ENCODE results near the gene SETBP1.
A peak's percentile ranks its signal among the peaks of the same experiment; 100 is the strongest.

SETBP1 gene

GRCh38 chr18:44733069-44733753 is 52.5 kb downstream of the SETBP1 start:
- H3K79me1 ChIP-seq (replicated peaks; ENCODE audit: low read length, poor library complexity, severe bottlenecking): peaks cover 27% of the 10 kb centered on the region
- no peak overlapping the region for H2BK120ac ChIP-seq (ENCODE audit: low read depth, low read length)
- peak; percentile 87 for DNase-seq
- peak overlapping the region in 1 of 2 experiments; percentile 9 for H3K18ac ChIP-seq (ENCODE audit: low read depth in 1 of 2, low read length in 2 of 2)
- peak overlapping the region; percentile 47 for H4K8ac ChIP-seq (ENCODE audit: low read length)
- peak overlapping the region; percentile 86 for H2AK5ac ChIP-seq (ENCODE audit: low read length, severe bottlenecking)
- no peak overlapping the region for H2BK15ac ChIP-seq (ENCODE audit: low read depth, poor library complexity, severe bottlenecking)
- H3K9me3 ChIP-seq (ENCODE audit: control insufficient read depth, low read length): no peaks in the 10 kb centered on the region
- peak overlapping the region; percentile 92 for H3K27ac ChIP-seq (ENCODE audit: low read length, poor library complexity, severe bottlenecking)
- H3K4ac ChIP-seq (ENCODE audit: low read depth in 1 of 2, low read length in 2 of 2): peak overlapping the region; percentile 18 to 30
- no peak overlapping the region for H3K14ac ChIP-seq (ENCODE audit: low read length in 2 of 2)
- peak overlapping the region; percentile 52 for H3K4me2 ChIP-seq (ENCODE audit: low read length, poor library complexity, severe bottlenecking)
- no peaks in the 10 kb centered on the region for H3K27me3 ChIP-seq (ENCODE audit: control insufficient read depth in 1 of 2, insufficient read depth in 1 of 2, low read length in 2 of 2)
- H3K9ac ChIP-seq (ENCODE audit: low read length): peak overlapping the region; percentile 80
- WGBS: 38% methylated on average over 8 of the region's 8 CpGs
- no peak overlapping the region for H3K4me3 ChIP-seq (ENCODE audit: insufficient read depth in 1 of 2, low read depth in 1 of 2, low read length in 2 of 2)
- peaks cover 14% of the 10 kb centered on the region for H3K4me1 ChIP-seq (ENCODE audit: control insufficient read depth, insufficient read depth, low read depth, low read length)
- H3K36me3 ChIP-seq (ENCODE audit: control insufficient read depth in 1 of 2, insufficient read depth in 2 of 2, low read depth in 1 of 2, low read length in 2 of 2): no peaks in the 10 kb centered on the region
- H2AFZ ChIP-seq (ENCODE audit: low read depth, low read length): no peak overlapping the region
- H4K91ac ChIP-seq (ENCODE audit: low read length): no peak overlapping the region
- H2BK5ac ChIP-seq (ENCODE audit: low read depth, low read length, poor library complexity, severe bottlenecking): peak overlapping the region; percentile 87
- H3K23ac ChIP-seq (ENCODE audit: low read length in 2 of 2): no peak overlapping the region
- peak overlapping the region; percentile 32 to 88 for H2BK12ac ChIP-seq (ENCODE audit: low read length in 2 of 2)

- no peaks in the 10 kb centered on the region for H3K36me3 ChIP-seq (ENCODE audit: control insufficient read depth in 1 of 2, insufficient read depth in 2 of 2, low read depth in 1 of 2, low read length in 2 of 2)
- no peak overlapping the region for H3K23ac ChIP-seq (ENCODE audit: low read length in 2 of 2)
- peak overlapping the region; percentile 18 to 38 for H3K4ac ChIP-seq (ENCODE audit: low read depth in 1 of 2, low read length in 2 of 2)
- no peaks in the 10 kb centered on the region for H3K9me3 ChIP-seq (ENCODE audit: control insufficient read depth, low read length)
- no peak overlapping the region for H3K4me3 ChIP-seq (ENCODE audit: insufficient read depth in 1 of 2, low read depth in 1 of 2, low read length in 2 of 2)
- H3K27ac ChIP-seq (ENCODE audit: low read length, poor library complexity, severe bottlenecking): peak overlapping the region; percentile 92
- no peaks in the 10 kb centered on the region for H3K27me3 ChIP-seq (ENCODE audit: control insufficient read depth in 1 of 2, insufficient read depth in 1 of 2, low read length in 2 of 2)
- no peak overlapping the region for H3K14ac ChIP-seq (ENCODE audit: low read length in 2 of 2)
- peak overlapping the region; percentile 80 for H3K9ac ChIP-seq (ENCODE audit: low read length)
- H4K8ac ChIP-seq (ENCODE audit: low read length): peak overlapping the region; percentile 5
- H3K18ac ChIP-seq (ENCODE audit: low read depth in 1 of 2, low read length in 2 of 2): peak overlapping the region; percentile 9 to 60
- DNase-seq: no peak
- peaks cover 23% of the 10 kb centered on the region for H3K79me1 ChIP-seq (replicated peaks; ENCODE audit: low read length, poor library complexity, severe bottlenecking)
- H3K4me1 ChIP-seq (ENCODE audit: control insufficient read depth, insufficient read depth, low read depth, low read length): peaks cover 14% of the 10 kb centered on the region
- H2BK12ac ChIP-seq (ENCODE audit: low read length in 2 of 2): peak overlapping the region in 1 of 2 experiments; percentile 43
- WGBS: 91% methylated on average over 2 of the region's 3 CpGs
- H2AK5ac ChIP-seq (ENCODE audit: low read length, severe bottlenecking): peak overlapping the region; percentile 79
- H4K91ac ChIP-seq (ENCODE audit: low read length): peak overlapping the region; percentile 1
- no peak overlapping the region for H3K4me2 ChIP-seq (ENCODE audit: low read length, poor library complexity, severe bottlenecking)
- peak overlapping the region; percentile 83 for H2BK5ac ChIP-seq (ENCODE audit: low read depth, low read length, poor library complexity, severe bottlenecking)
- H2BK120ac ChIP-seq (ENCODE audit: low read depth, low read length): no peak overlapping the region
- H2BK15ac ChIP-seq (ENCODE audit: low read depth, poor library complexity, severe bottlenecking): no peak overlapping the region
- H2AFZ ChIP-seq (ENCODE audit: low read depth, low read length): peak overlapping the region; percentile 29
Observed at GRCh38 chr18:44733754-44734465, 53.2 kb downstream of the SETBP1 start.

GRCh38 chr18:44735096-44735495 is 54.4 kb downstream of the SETBP1 start:
- no peak overlapping the region for H2BK12ac ChIP-seq (ENCODE audit: low read length in 2 of 2)
- peaks cover 12% of the 10 kb centered on the region for H3K4me1 ChIP-seq (ENCODE audit: control insufficient read depth, insufficient read depth, low read depth, low read length)
- H3K14ac ChIP-seq (ENCODE audit: low read length in 2 of 2): no peak overlapping the region
- no peak overlapping the region for H3K27ac ChIP-seq (ENCODE audit: low read length, poor library complexity, severe bottlenecking)
- no peak overlapping the region for H2BK120ac ChIP-seq (ENCODE audit: low read depth, low read length)
- no peak overlapping the region for H2BK5ac ChIP-seq (ENCODE audit: low read depth, low read length, poor library complexity, severe bottlenecking)
- no peak overlapping the region for H3K9ac ChIP-seq (ENCODE audit: low read length)
- H3K18ac ChIP-seq (ENCODE audit: low read depth in 1 of 2, low read length in 2 of 2): no peak overlapping the region
- no peak overlapping the region for H3K4me3 ChIP-seq (ENCODE audit: insufficient read depth in 1 of 2, low read depth in 1 of 2, low read length in 2 of 2)
- no peak overlapping the region for H4K8ac ChIP-seq (ENCODE audit: low read length)
- peaks cover 0 to 3% of the 10 kb centered on the region in 2 experiments for H3K36me3 ChIP-seq (ENCODE audit: control insufficient read depth in 1 of 2, insufficient read depth in 2 of 2, low read depth in 1 of 2, low read length in 2 of 2)
- no peak overlapping the region for H4K91ac ChIP-seq (ENCODE audit: low read length)
- H3K9me3 ChIP-seq (ENCODE audit: control insufficient read depth, low read length): no peaks in the 10 kb centered on the region
- H2BK15ac ChIP-seq (ENCODE audit: low read depth, poor library complexity, severe bottlenecking): no peak overlapping the region
- no peaks in the 10 kb centered on the region for H3K27me3 ChIP-seq (ENCODE audit: control insufficient read depth in 1 of 2, insufficient read depth in 1 of 2, low read length in 2 of 2)
- H3K4me2 ChIP-seq (ENCODE audit: low read length, poor library complexity, severe bottlenecking): no peak overlapping the region
- H2AK5ac ChIP-seq (ENCODE audit: low read length, severe bottlenecking): no peak overlapping the region
- H2AFZ ChIP-seq (ENCODE audit: low read depth, low read length): no peak overlapping the region
- no peak for DNase-seq
- H3K4ac ChIP-seq (ENCODE audit: low read depth in 1 of 2, low read length in 2 of 2): no peak overlapping the region
- peaks cover 21% of the 10 kb centered on the region for H3K79me1 ChIP-seq (replicated peaks; ENCODE audit: low read length, poor library complexity, severe bottlenecking)
- H3K23ac ChIP-seq (ENCODE audit: low read length in 2 of 2): no peak overlapping the region

DNA sequence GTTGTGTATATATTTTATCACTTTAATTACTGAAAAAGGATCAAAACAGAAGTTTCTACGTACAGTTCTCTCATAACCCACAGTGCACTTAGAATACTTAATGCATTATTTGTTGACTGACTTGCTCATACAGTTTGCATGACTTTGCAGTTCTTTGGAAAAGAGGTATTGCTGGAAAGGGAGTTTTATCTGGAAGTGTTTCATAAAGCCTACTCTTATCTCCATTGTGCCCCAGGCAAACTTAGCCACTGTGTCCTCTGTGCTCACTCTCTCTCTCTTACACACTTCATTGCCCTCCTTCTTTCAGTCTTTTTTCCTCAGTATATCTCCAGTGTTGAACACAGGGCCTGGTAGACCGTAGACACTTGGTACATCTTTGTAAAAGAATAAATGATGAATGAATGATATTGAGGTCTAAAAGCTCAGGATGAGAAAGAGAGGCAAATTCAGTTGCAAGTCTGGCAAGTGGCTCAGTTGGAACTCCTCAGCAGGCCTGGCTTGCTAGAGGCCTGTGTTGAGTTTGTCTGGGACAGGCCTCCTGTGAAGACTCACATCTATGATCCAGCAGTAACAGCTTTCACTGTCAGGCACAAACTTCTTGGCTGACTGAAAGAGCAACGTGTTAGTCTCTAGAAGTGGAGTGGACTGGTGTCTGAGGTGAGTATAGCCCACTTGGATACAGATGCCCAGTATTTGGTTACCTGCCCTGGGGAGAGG is 56.1 kb downstream of the SETBP1 start:
- Histone ChIP-seq H4K8ac (ENCODE audit: low read length) (no peak overlapping the region), H3K4me2 (ENCODE audit: low read length, poor library complexity, severe bottlenecking) (no peak overlapping the region), H3K23ac (ENCODE audit: low read length in 2 of 2) (no peak overlapping the region), H2BK5ac (ENCODE audit: low read depth, low read length, poor library complexity, severe bottlenecking) (no peak overlapping the region), H3K36me3 (ENCODE audit: control insufficient read depth in 1 of 2, insufficient read depth in 2 of 2, low read depth in 1 of 2, low read length in 2 of 2) (peaks cover 3 to 7% of the 10 kb centered on the region in 2 experiments), H3K79me1 (replicated peaks; ENCODE audit: low read length, poor library complexity, severe bottlenecking) (peaks cover 16% of the 10 kb centered on the region), H3K27ac (ENCODE audit: low read length, poor library complexity, severe bottlenecking) (no peak overlapping the region), H2BK12ac (ENCODE audit: low read length in 2 of 2) (no peak overlapping the region), H4K91ac (ENCODE audit: low read length) (no peak overlapping the region), H2AK5ac (ENCODE audit: low read length, severe bottlenecking) (no peak overlapping the region), H3K18ac (ENCODE audit: low read depth in 1 of 2, low read length in 2 of 2) (no peak overlapping the region), H2AFZ (ENCODE audit: low read depth, low read length) (no peak overlapping the region), H3K4me3 (ENCODE audit: insufficient read depth in 1 of 2, low read depth in 1 of 2, low read length in 2 of 2) (no peak overlapping the region), H3K4ac (ENCODE audit: low read depth in 1 of 2, low read length in 2 of 2) (no peak overlapping the region), H2BK15ac (ENCODE audit: low read depth, poor library complexity, severe bottlenecking) (no peak overlapping the region), H3K4me1 (ENCODE audit: control insufficient read depth, insufficient read depth, low read depth, low read length) (peaks cover 8% of the 10 kb centered on the region), H2BK120ac (ENCODE audit: low read depth, low read length) (no peak overlapping the region), H3K9me3 (ENCODE audit: control insufficient read depth, low read length) (no peaks in the 10 kb centered on the region), H3K9ac (ENCODE audit: low read length) (no peak overlapping the region), H3K14ac (ENCODE audit: low read length in 2 of 2) (no peak overlapping the region), H3K27me3 (ENCODE audit: control insufficient read depth in 1 of 2, insufficient read depth in 1 of 2, low read length in 2 of 2) (no peaks in the 10 kb centered on the region)
- no peak for DNase-seq
- 100% methylated on average over 1 of the region's 3 CpGs for WGBS
